NK-92 treated with Interleukin-12 subunit alpha and Interleukin-12 subunit beta, amount 100 ng/mL, for 24 hours (cell line): ENCODE measurements around the gene PLCG2.

Source experiments
- DNase-seq: peaks from one replicate; lab custom pipeline; 2025; lab: John Stamatoyannopoulos, UW

Gene PLCG2

GRCh38 chr16:81843683-81844082 is 64.6 kb downstream of the PLCG2 start:
- DNase-seq = no peak

- DNase-seq = no peak
Measured at GRCh38 chr16:81846105-81846504, 67.0 kb downstream of the PLCG2 start.

GRCh38 chr16:81848306-81848853 is 69.3 kb downstream of the PLCG2 start:
- DNase-seq = no peak

GRCh38 chr16:81850197-81850944 is 71.3 kb downstream of the PLCG2 start:
- no peak for DNase-seq

GRCh38 chr16:81852347-81852746 is 73.3 kb downstream of the PLCG2 start:
- DNase-seq = no peak

- DNase-seq = no peak
Measured at GRCh38 chr16:81855552-81856153, 76.6 kb downstream of the PLCG2 start.

- no peak for DNase-seq
Measured at GRCh38 chr16:81860287-81861266, 81.5 kb downstream of the PLCG2 start.

- no peak for DNase-seq
Measured at GRCh38 chr16:81861503-81861902, 82.4 kb downstream of the PLCG2 start.

- no peak for DNase-seq
Measured at GRCh38 chr16:81861915-81862314, 82.8 kb downstream of the PLCG2 start.

GRCh38 chr16:81863630-81864352 is 84.7 kb downstream of the PLCG2 start:
- no peak for DNase-seq

- no peak for DNase-seq
Measured at GRCh38 chr16:81864646-81865382, 85.7 kb downstream of the PLCG2 start.

GRCh38 chr16:81866820-81867440 is 87.8 kb downstream of the PLCG2 start:
- DNase-seq = no peak

- no peak for DNase-seq
Measured at GRCh38 chr16:81868057-81868748, 89.1 kb downstream of the PLCG2 start.

GRCh38 chr16:81869326-81869725 is 90.2 kb downstream of the PLCG2 start:
- no peak for DNase-seq

- DNase-seq = no peak
Measured at GRCh38 chr16:81873206-81873605, 94.1 kb downstream of the PLCG2 start.

- DNase-seq = peak; percentile 37
Measured at GRCh38 chr16:81873843-81874752, 95.0 kb downstream of the PLCG2 start.

- DNase-seq = no peak
Measured at GRCh38 chr16:81875461-81875860, 96.4 kb downstream of the PLCG2 start.

GRCh38 chr16:81876273-81876900 is 97.3 kb downstream of the PLCG2 start:
- no peak for DNase-seq
